ENCODE measurements around the gene ACKR2. TPM values are rescaled to one million over a fixed set of nuclear protein-coding genes. Genes with fewer than 3 reads are reported as not detected.

The ACKR2 gene
- total RNA-seq, 1 donor from 2014 or later, result 0.44 TPM

- no peak for TF ChIP-seq CTCF (IDR thresholded peaks at IDR 0.05; ENCODE audit: borderline replicate concordance)
- Histone ChIP-seq H3K4me3 (no peak overlapping the region), H3K9me3 (replicated peaks) (no peaks in the 10 kb centered on the region), H3K27me3 (ENCODE audit: low read depth) (no peaks in the 10 kb centered on the region), H3K36me3 (no peaks in the 10 kb centered on the region), H3K27ac (replicated peaks) (no peak overlapping the region), H3K4me1 (peaks cover 8% of the 10 kb centered on the region)
- intact Hi-C loops (cut with micrococcal nuclease), result no loop called here
- DNase-seq, result no peak
Observed at GRCh38 chr3:42901073-42901415, 91.8 kb downstream of the ACKR2 start.

- no peak for DNase-seq
- intact Hi-C loops (cut with micrococcal nuclease), result no loop called here
- no peaks in the 10 kb centered on the region for H3K36me3 ChIP-seq
- no peaks in the 10 kb centered on the region for H3K27me3 ChIP-seq (ENCODE audit: low read depth)
- no peaks in the 10 kb centered on the region for H3K9me3 ChIP-seq (replicated peaks)
- peaks cover 20% of the 10 kb centered on the region for H3K4me1 ChIP-seq
- no peak overlapping the region for H3K27ac ChIP-seq (replicated peaks)
- no peak for TF ChIP-seq CTCF (IDR thresholded peaks at IDR 0.05; ENCODE audit: borderline replicate concordance)
- no peak overlapping the region for H3K4me3 ChIP-seq
Observed at GRCh38 chr3:42902257-42902656, 93.0 kb downstream of the ACKR2 start.

- intact Hi-C loops (cut with micrococcal nuclease), result no loop called here
- TF ChIP-seq CTCF (IDR thresholded peaks at IDR 0.05; ENCODE audit: borderline replicate concordance), result no peak
- no peaks in the 10 kb centered on the region for H3K9me3 ChIP-seq (replicated peaks)
- no peak for DNase-seq
- peaks cover 15% of the 10 kb centered on the region for H3K36me3 ChIP-seq
- H3K4me1 ChIP-seq, result peaks cover 23% of the 10 kb centered on the region
- no peaks in the 10 kb centered on the region for H3K27me3 ChIP-seq (ENCODE audit: low read depth)
- H3K27ac ChIP-seq (replicated peaks), result no peak overlapping the region
- H3K4me3 ChIP-seq, result no peak overlapping the region
Observed at GRCh38 chr3:42904076-42904475, 94.8 kb downstream of the ACKR2 start.

GRCh38 chr3:42905740-42906069, 96.5 kb downstream of the ACKR2 start:
- no peak for TF ChIP-seq CTCF (IDR thresholded peaks at IDR 0.05; ENCODE audit: borderline replicate concordance)
- peak overlapping the region; percentile 73 for H3K27ac ChIP-seq (replicated peaks)
- intact Hi-C loops (cut with micrococcal nuclease), result no loop called here

GRCh38 chr3:42906070-42906847, 97.0 kb downstream of the ACKR2 start, which contains the start of gene ZNF662:
ZNF662 (plus strand) TSS chr3:42906142; CDS start chr3:42908115, 1,973 bp downstream.
- DNase-seq, result peak; percentile 62
- H3K4me1 ChIP-seq, result peaks cover 23% of the 10 kb centered on the region
- TF ChIP-seq CTCF (IDR thresholded peaks at IDR 0.05; ENCODE audit: borderline replicate concordance), result no peak
- H3K36me3 ChIP-seq, result peaks cover 35% of the 10 kb centered on the region
- H3K9me3 ChIP-seq (replicated peaks), result peaks cover 15% of the 10 kb centered on the region
- H3K27ac ChIP-seq (replicated peaks), result peak within 1 kb of the TSS; percentile 73
- H3K4me3 ChIP-seq, result peak within 1 kb of the TSS; percentile 81
- intact Hi-C loops (cut with micrococcal nuclease), result no loop called here
- no peaks in the 10 kb centered on the region for H3K27me3 ChIP-seq (ENCODE audit: low read depth)

More at GRCh38 chr3:42905740-42906069, 96.5 kb downstream of the ACKR2 start:
- H3K9me3 ChIP-seq (replicated peaks), result peaks cover 10% of the 10 kb centered on the region
- peak overlapping the region; percentile 81 for H3K4me3 ChIP-seq
- H3K4me1 ChIP-seq, result peaks cover 23% of the 10 kb centered on the region
- peaks cover 30% of the 10 kb centered on the region for H3K36me3 ChIP-seq
- H3K27me3 ChIP-seq (ENCODE audit: low read depth), result no peaks in the 10 kb centered on the region
- no peak for DNase-seq

All from left ventricle myocardium inferior (tissue), 1 donor.